Prostate gland (tissue), 2 donors: ENCODE measurements around the gene SHISAL2B. TPM values are rescaled to one million over a fixed set of nuclear protein-coding genes. Genes with fewer than 3 reads are reported as not detected.

Experiments
- DNase-seq: peaks from one replicate; pipeline ENCODE4 v3.0.0-alpha.2; 2019; ENCODE audit warnings: low spot score
- H3K27ac ChIP-seq, 2 donors: fragments of 200-600 bp; sonication (generic); 2 replicates each; pipeline ENCODE4 v1.5.1; 2017 to 2019
- H3K27me3 ChIP-seq: fragments of 200-600 bp; sonication (generic); replicated peaks from 2 replicates; pipeline ENCODE4 v1.5.1; 2019; ENCODE audit not compliant: insufficient read depth
- H3K36me3 ChIP-seq, 2 donors: fragments of 200-600 bp; sonication (generic); 1 replicate in 1 of 2; 2 replicates in 1 of 2; pipeline versions ENCODE4 v1.5.1 to v1.8.1; 2017 to 2019
- H3K4me1 ChIP-seq: fragments of 200-600 bp; sonication (generic); replicated peaks from 2 replicates; pipeline ENCODE4 v1.5.1; 2019
- H3K4me3 ChIP-seq, 2 donors: fragments of 200-600 bp; sonication (generic); 2 replicates each; pipeline ENCODE4 v1.5.1; 2017 to 2019
- H3K9me3 ChIP-seq: fragments of 200-600 bp; sonication (generic); 2 replicates; pipeline ENCODE4 v1.5.1; 2017
- POLR2A ChIP-seq: fragments of 450-650 bp; IDR thresholded peaks from one replicate; pipeline ENCODE4 v1.6.1; 2016; ENCODE audit warnings: antibody characterized with exemption, mild to moderate bottlenecking
- POLR2AphosphoS5 ChIP-seq: sonication (generic); formaldehyde crosslinking; IDR thresholded peaks from one replicate; pipeline ENCODE4 v1.6.1; 2017; ENCODE audit warnings: antibody characterized with exemption
- WGBS: methylation state at CpG from one replicate; pipeline ENCODE4 v1.1.5; 2018; 5-methylcytosine and 5-hydroxymethylcytosine counted together
- intact Hi-C: fragments of 100-400 bp; cut with DNase I; formaldehyde crosslinking; loops from one replicate; pipeline ENCODE4 v1.14.2; 2022
- total RNA-seq, 2 donors: library from RNA; depleted of rRNA; stranded (reverse); fragments of >200 nt; gene quantifications; one replicate each; pipeline ENCODE4 v1.1.0, GENCODE V29; 2016
- TF ChIP-seq, protein P1 (sequence below), 4 experiments: fragments of 200-600 bp in 2 of 4; fragments of 450-650 bp in 2 of 4; sonication (generic) in 2 of 4; IDR thresholded peaks; 1 replicate in 3 of 4; 2 replicates in 1 of 4; pipeline ENCODE4 v1.5.1; 2016 to 2019; ENCODE audit warnings: antibody characterized with exemption in 4 of 4, mild to moderate bottlenecking in 2 of 4, moderate library complexity in 2 of 4

SHISAL2B gene
- total RNA-seq, 2 donors from 2014 or later = not detected

- TF ChIP-seq POLR2AphosphoS5 = no peak
- no peak for TF ChIP-seq POLR2A
- TF ChIP-seq, protein P1, sequence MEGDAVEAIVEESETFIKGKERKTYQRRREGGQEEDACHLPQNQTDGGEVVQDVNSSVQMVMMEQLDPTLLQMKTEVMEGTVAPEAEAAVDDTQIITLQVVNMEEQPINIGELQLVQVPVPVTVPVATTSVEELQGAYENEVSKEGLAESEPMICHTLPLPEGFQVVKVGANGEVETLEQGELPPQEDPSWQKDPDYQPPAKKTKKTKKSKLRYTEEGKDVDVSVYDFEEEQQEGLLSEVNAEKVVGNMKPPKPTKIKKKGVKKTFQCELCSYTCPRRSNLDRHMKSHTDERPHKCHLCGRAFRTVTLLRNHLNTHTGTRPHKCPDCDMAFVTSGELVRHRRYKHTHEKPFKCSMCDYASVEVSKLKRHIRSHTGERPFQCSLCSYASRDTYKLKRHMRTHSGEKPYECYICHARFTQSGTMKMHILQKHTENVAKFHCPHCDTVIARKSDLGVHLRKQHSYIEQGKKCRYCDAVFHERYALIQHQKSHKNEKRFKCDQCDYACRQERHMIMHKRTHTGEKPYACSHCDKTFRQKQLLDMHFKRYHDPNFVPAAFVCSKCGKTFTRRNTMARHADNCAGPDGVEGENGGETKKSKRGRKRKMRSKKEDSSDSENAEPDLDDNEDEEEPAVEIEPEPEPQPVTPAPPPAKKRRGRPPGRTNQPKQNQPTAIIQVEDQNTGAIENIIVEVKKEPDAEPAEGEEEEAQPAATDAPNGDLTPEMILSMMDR (IDR thresholded peaks at IDR 0.05) = no peak
- Histone ChIP-seq H3K27me3 (no peaks in the 10 kb centered on the region), H3K4me3 (no peak overlapping the region), H3K27ac (no peak overlapping the region), H3K9me3 (no peaks in the 10 kb centered on the region), H3K36me3 (no peaks in the 10 kb centered on the region), H3K4me1 (no peaks in the 10 kb centered on the region)
- no peak for DNase-seq
- intact Hi-C loops = no loop called here
- WGBS = 42% methylated on average over 2 of the region's 2 CpGs
These were observed 25.1 kb upstream of the SHISAL2B start for GRCh38 chr5:64665243-64665642.

DNA sequence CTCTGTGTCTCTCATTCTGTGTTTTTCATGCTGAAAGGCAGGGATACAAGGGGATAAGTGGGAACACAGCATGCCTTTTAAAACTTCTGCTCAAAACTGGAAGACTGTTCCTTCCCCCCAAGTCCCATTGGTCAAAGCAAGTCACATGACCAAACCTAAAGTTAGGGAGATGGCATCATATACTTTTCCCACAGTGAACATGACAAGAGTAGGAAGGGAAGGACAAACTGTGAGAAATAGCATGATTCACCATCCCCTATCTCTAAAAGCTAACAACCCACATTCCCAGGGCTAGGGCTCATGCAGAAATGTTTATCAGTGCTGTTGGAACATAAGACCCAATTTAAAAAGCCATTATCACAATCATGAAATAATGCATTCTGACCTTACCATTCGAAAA lies 24.2 kb upstream of the SHISAL2B start:
- TF ChIP-seq, protein P1 (IDR thresholded peaks at IDR 0.05) = no peak
- TF ChIP-seq POLR2AphosphoS5 (no peak), POLR2A (no peak)
- H3K27me3 ChIP-seq = no peaks in the 10 kb centered on the region
- no peak for DNase-seq
- H3K27ac ChIP-seq = no peak overlapping the region
- H3K36me3 ChIP-seq = no peaks in the 10 kb centered on the region
- H3K4me3 ChIP-seq = no peak overlapping the region
- no peaks in the 10 kb centered on the region for H3K9me3 ChIP-seq
- H3K4me1 ChIP-seq = no peaks in the 10 kb centered on the region
- intact Hi-C loops = no loop called here
- WGBS = 48% methylated on average over 1 of the region's 1 CpG

DNA sequence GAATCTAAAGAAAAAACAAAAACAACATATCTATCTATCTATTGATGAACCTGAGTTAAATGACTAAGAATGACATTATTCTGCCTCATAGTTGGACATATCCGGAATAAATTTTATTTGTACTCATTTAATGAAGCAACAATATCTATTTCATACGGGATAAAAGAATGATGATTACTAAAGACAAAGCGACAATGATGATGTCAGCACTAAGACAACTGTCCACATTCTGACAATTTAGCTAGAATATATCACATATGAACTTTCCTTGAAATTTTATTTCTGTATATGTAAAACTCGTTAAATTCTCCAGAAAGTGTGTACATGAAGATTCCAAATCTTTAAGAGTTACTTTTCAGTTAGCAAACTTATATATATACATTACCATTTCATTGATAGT lies 23.2 kb upstream of the SHISAL2B start:
- H3K4me3 ChIP-seq = no peak overlapping the region
- H3K27me3 ChIP-seq = no peaks in the 10 kb centered on the region
- H3K9me3 ChIP-seq = no peaks in the 10 kb centered on the region
- TF ChIP-seq POLR2A = no peak
- TF ChIP-seq, protein P1 (IDR thresholded peaks at IDR 0.05) = no peak
- no peak for TF ChIP-seq POLR2AphosphoS5
- H3K36me3 ChIP-seq = no peaks in the 10 kb centered on the region
- DNase-seq = no peak
- no peaks in the 10 kb centered on the region for H3K4me1 ChIP-seq
- no peak overlapping the region for H3K27ac ChIP-seq
- 92% methylated on average over 4 of the region's 4 CpGs for WGBS
- intact Hi-C loops = no loop called here

GRCh38 chr5:64670277-64670676 lies 20.0 kb upstream of the SHISAL2B start:
- Histone ChIP-seq H3K27ac (no peak overlapping the region), H3K4me1 (no peaks in the 10 kb centered on the region), H3K4me3 (no peak overlapping the region), H3K27me3 (no peaks in the 10 kb centered on the region), H3K36me3 (no peaks in the 10 kb centered on the region), H3K9me3 (no peaks in the 10 kb centered on the region)
- WGBS = 96% methylated on average over 1 of the region's 1 CpG
- intact Hi-C loops = no loop called here
- TF ChIP-seq POLR2A = no peak
- TF ChIP-seq POLR2AphosphoS5 = no peak
- TF ChIP-seq, protein P1 (IDR thresholded peaks at IDR 0.05) = no peak
- no peak for DNase-seq

DNA sequence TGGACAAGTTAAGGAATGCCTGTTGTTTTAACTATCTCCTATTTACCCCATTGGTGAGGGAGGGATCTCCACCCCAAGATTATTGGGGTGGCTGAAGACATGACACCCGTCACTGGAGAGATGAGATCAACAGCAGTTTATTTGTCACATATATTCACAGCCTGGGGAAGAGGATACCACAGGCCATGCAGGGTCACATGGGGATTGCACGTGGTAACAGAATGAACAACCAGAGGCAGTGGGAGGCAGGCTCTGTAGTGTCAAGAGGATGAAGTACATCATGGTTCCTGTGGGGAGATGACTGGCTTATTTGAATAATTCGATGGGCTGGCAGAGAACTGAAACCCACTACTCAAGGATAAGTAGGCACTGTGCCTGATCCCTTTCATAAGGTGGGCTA lies 18.6 kb upstream of the SHISAL2B start:
- H3K27ac ChIP-seq = no peak overlapping the region
- no peaks in the 10 kb centered on the region for H3K36me3 ChIP-seq
- no peaks in the 10 kb centered on the region for H3K4me1 ChIP-seq
- DNase-seq = no peak
- intact Hi-C loops = no loop called here
- TF ChIP-seq POLR2AphosphoS5 (no peak), POLR2A (no peak)
- TF ChIP-seq, protein P1 (IDR thresholded peaks at IDR 0.05) = no peak
- no peak overlapping the region for H3K4me3 ChIP-seq
- no peaks in the 10 kb centered on the region for H3K9me3 ChIP-seq
- H3K27me3 ChIP-seq = no peaks in the 10 kb centered on the region
- 96% methylated on average over 3 of the region's 3 CpGs for WGBS
